ENCODE measurements around the gene TLR6.

TLR6 gene

GRCh38 chr4:38871593-38871992 is 15.0 kb upstream of the TLR6 start:
- Histone ChIP-seq H3K27ac (replicated peaks; ENCODE audit: low read length) (no peak overlapping the region), H3K4me1 (ENCODE audit: control insufficient read depth in 2 of 2, insufficient read depth in 1 of 2, low read depth in 1 of 2, low read length in 2 of 2) (peaks cover 5 to 6% of the 10 kb centered on the region in 2 donors), H3K14ac (ENCODE audit: low read length) (no peak overlapping the region), H3K9me3 (replicated peaks in 1 of 2; ENCODE audit: control insufficient read depth in 2 of 2, insufficient read depth in 1 of 2, low read depth in 1 of 2, low read length in 2 of 2) (peaks cover under 1 to 2% of the 10 kb centered on the region in 2 donors), H2BK120ac (ENCODE audit: low read depth, low read length) (no peak overlapping the region), H4K8ac (ENCODE audit: low read depth, low read length) (no peak overlapping the region), H3K9ac (ENCODE audit: low read depth, low read length, poor library complexity) (no peak overlapping the region), H2BK5ac (ENCODE audit: low read length) (no peak overlapping the region), H2BK12ac (ENCODE audit: low read length) (no peak overlapping the region), H3K23ac (ENCODE audit: low read depth, low read length, poor library complexity) (no peak overlapping the region), H3K4me2 (ENCODE audit: insufficient read depth, low read length, poor library complexity, severe bottlenecking) (no peak overlapping the region), H3K4me3 (ENCODE audit: low read length in 2 of 2) (no peak overlapping the region), H3K4ac (ENCODE audit: low read length) (no peak overlapping the region), H2AFZ (ENCODE audit: low read length) (no peak overlapping the region), H2AK5ac (ENCODE audit: low read depth, low read length) (no peak overlapping the region), H4K91ac (ENCODE audit: low read depth, low read length, poor library complexity) (no peak overlapping the region), H3K36me3 (replicated peaks in 1 of 2; ENCODE audit: control insufficient read depth in 2 of 2, insufficient read depth in 2 of 2, low read length in 2 of 2) (peaks cover 0 to 3% of the 10 kb centered on the region in 2 donors), H3K27me3 (ENCODE audit: control insufficient read depth in 3 of 3, insufficient read depth in 3 of 3, low read depth in 1 of 3, low read length in 3 of 3) (peaks cover 2 to 22% (median 10%) of the 10 kb centered on the region in 3 experiments), H2BK15ac (ENCODE audit: low read length) (no peak overlapping the region), H3K79me1 (ENCODE audit: low read depth, low read length) (no peaks in the 10 kb centered on the region), H3K18ac (ENCODE audit: low read length) (no peak overlapping the region)
- no CpG with 5 or more reads among the region's 1 CpG for WGBS, 2 donors (ENCODE audit: extremely low coverage in 2 of 2, insufficient read length in 2 of 2, insufficient replicate concordance in 1 of 2)
- DNase-seq (ENCODE audit: low spot score), result no peak

GRCh38 chr4:38870098-38870808 is 13.6 kb upstream of the TLR6 start:
- H3K79me1 ChIP-seq (ENCODE audit: low read depth, low read length), result no peaks in the 10 kb centered on the region
- H4K91ac ChIP-seq (ENCODE audit: low read depth, low read length, poor library complexity), result no peak overlapping the region
- H4K8ac ChIP-seq (ENCODE audit: low read depth, low read length), result no peak overlapping the region
- H2AFZ ChIP-seq (ENCODE audit: low read length), result no peak overlapping the region
- peaks cover 5 to 6% of the 10 kb centered on the region in 2 donors for H3K4me1 ChIP-seq (ENCODE audit: control insufficient read depth in 2 of 2, insufficient read depth in 1 of 2, low read depth in 1 of 2, low read length in 2 of 2)
- H3K23ac ChIP-seq (ENCODE audit: low read depth, low read length, poor library complexity), result no peak overlapping the region
- H3K9me3 ChIP-seq (replicated peaks in 1 of 2; ENCODE audit: control insufficient read depth in 2 of 2, insufficient read depth in 1 of 2, low read depth in 1 of 2, low read length in 2 of 2), result no peaks in the 10 kb centered on the region
- H3K27me3 ChIP-seq (ENCODE audit: control insufficient read depth in 3 of 3, insufficient read depth in 3 of 3, low read depth in 1 of 3, low read length in 3 of 3), result peaks cover 2 to 22% (median 10%) of the 10 kb centered on the region in 3 experiments
- no peak overlapping the region for H2BK5ac ChIP-seq (ENCODE audit: low read length)
- H3K4me3 ChIP-seq (ENCODE audit: low read length in 2 of 2), result no peak overlapping the region
- H2BK120ac ChIP-seq (ENCODE audit: low read depth, low read length), result no peak overlapping the region
- WGBS, 2 donors (ENCODE audit: extremely low coverage in 2 of 2, insufficient read length in 2 of 2, insufficient replicate concordance in 1 of 2), result no CpG with 5 or more reads among the region's 7 CpGs
- no peak overlapping the region for H3K4ac ChIP-seq (ENCODE audit: low read length)
- H2BK12ac ChIP-seq (ENCODE audit: low read length), result no peak overlapping the region
- H3K14ac ChIP-seq (ENCODE audit: low read length), result no peak overlapping the region
- H3K9ac ChIP-seq (ENCODE audit: low read depth, low read length, poor library complexity), result no peak overlapping the region
- H3K4me2 ChIP-seq (ENCODE audit: insufficient read depth, low read length, poor library complexity, severe bottlenecking), result no peak overlapping the region
- no peak overlapping the region for H3K27ac ChIP-seq (replicated peaks; ENCODE audit: low read length)
- no peak overlapping the region for H2BK15ac ChIP-seq (ENCODE audit: low read length)
- no peak for DNase-seq (ENCODE audit: low spot score)
- no peak overlapping the region for H3K18ac ChIP-seq (ENCODE audit: low read length)
- no peak overlapping the region for H2AK5ac ChIP-seq (ENCODE audit: low read depth, low read length)
- H3K36me3 ChIP-seq (replicated peaks in 1 of 2; ENCODE audit: control insufficient read depth in 2 of 2, insufficient read depth in 2 of 2, low read length in 2 of 2), result peaks cover 0 to 3% of the 10 kb centered on the region in 2 donors

- no peak overlapping the region for H2BK5ac ChIP-seq (ENCODE audit: low read length)
- no peaks in the 10 kb centered on the region for H3K9me3 ChIP-seq (replicated peaks in 1 of 2; ENCODE audit: control insufficient read depth in 2 of 2, insufficient read depth in 1 of 2, low read depth in 1 of 2, low read length in 2 of 2)
- H2BK12ac ChIP-seq (ENCODE audit: low read length), result no peak overlapping the region
- H3K4me3 ChIP-seq (ENCODE audit: low read length in 2 of 2), result no peak overlapping the region
- peaks cover 2 to 22% (median 10%) of the 10 kb centered on the region in 3 experiments for H3K27me3 ChIP-seq (ENCODE audit: control insufficient read depth in 3 of 3, insufficient read depth in 3 of 3, low read depth in 1 of 3, low read length in 3 of 3)
- no peak for DNase-seq (ENCODE audit: low spot score)
- no peak overlapping the region for H4K91ac ChIP-seq (ENCODE audit: low read depth, low read length, poor library complexity)
- H3K36me3 ChIP-seq (replicated peaks in 1 of 2; ENCODE audit: control insufficient read depth in 2 of 2, insufficient read depth in 2 of 2, low read length in 2 of 2), result peaks cover 0 to 3% of the 10 kb centered on the region in 2 donors
- H3K4me2 ChIP-seq (ENCODE audit: insufficient read depth, low read length, poor library complexity, severe bottlenecking), result no peak overlapping the region
- no peak overlapping the region for H4K8ac ChIP-seq (ENCODE audit: low read depth, low read length)
- H2AFZ ChIP-seq (ENCODE audit: low read length), result no peak overlapping the region
- H3K4ac ChIP-seq (ENCODE audit: low read length), result no peak overlapping the region
- no peak overlapping the region for H3K18ac ChIP-seq (ENCODE audit: low read length)
- H2BK120ac ChIP-seq (ENCODE audit: low read depth, low read length), result no peak overlapping the region
- no peak overlapping the region for H3K23ac ChIP-seq (ENCODE audit: low read depth, low read length, poor library complexity)
- H2AK5ac ChIP-seq (ENCODE audit: low read depth, low read length), result no peak overlapping the region
- no peak overlapping the region for H2BK15ac ChIP-seq (ENCODE audit: low read length)
- no CpG with 5 or more reads among the region's 2 CpGs for WGBS, 2 donors (ENCODE audit: extremely low coverage in 2 of 2, insufficient read length in 2 of 2, insufficient replicate concordance in 1 of 2)
- peaks cover 5 to 6% of the 10 kb centered on the region in 2 donors for H3K4me1 ChIP-seq (ENCODE audit: control insufficient read depth in 2 of 2, insufficient read depth in 1 of 2, low read depth in 1 of 2, low read length in 2 of 2)
- no peak overlapping the region for H3K9ac ChIP-seq (ENCODE audit: low read depth, low read length, poor library complexity)
- no peaks in the 10 kb centered on the region for H3K79me1 ChIP-seq (ENCODE audit: low read depth, low read length)
- no peak overlapping the region for H3K14ac ChIP-seq (ENCODE audit: low read length)
- no peak overlapping the region for H3K27ac ChIP-seq (replicated peaks; ENCODE audit: low read length)
These were observed 12.9 kb upstream of the TLR6 start for GRCh38 chr4:38869511-38869910.

- Histone ChIP-seq H2AFZ (ENCODE audit: low read length) (peak overlapping the region; percentile 94), H2BK12ac (ENCODE audit: low read length) (no peak overlapping the region), H3K4me3 (ENCODE audit: low read length in 2 of 2) (peak overlapping the region; percentile 50 to 87), H3K79me1 (ENCODE audit: low read depth, low read length) (no peaks in the 10 kb centered on the region), H3K4me2 (ENCODE audit: insufficient read depth, low read length, poor library complexity, severe bottlenecking) (peak overlapping the region; percentile 87), H3K14ac (ENCODE audit: low read length) (peak overlapping the region; percentile 39), H2BK120ac (ENCODE audit: low read depth, low read length) (no peak overlapping the region), H3K18ac (ENCODE audit: low read length) (peak overlapping the region; percentile 98), H3K9me3 (replicated peaks in 1 of 2; ENCODE audit: control insufficient read depth in 2 of 2, insufficient read depth in 1 of 2, low read depth in 1 of 2, low read length in 2 of 2) (no peaks in the 10 kb centered on the region), H3K9ac (ENCODE audit: low read depth, low read length, poor library complexity) (peak overlapping the region; percentile 87), H4K91ac (ENCODE audit: low read depth, low read length, poor library complexity) (no peak overlapping the region), H3K4me1 (ENCODE audit: control insufficient read depth in 2 of 2, insufficient read depth in 1 of 2, low read depth in 1 of 2, low read length in 2 of 2) (peaks cover 5 to 6% of the 10 kb centered on the region in 2 donors), H3K27ac (replicated peaks; ENCODE audit: low read length) (no peak overlapping the region), H3K23ac (ENCODE audit: low read depth, low read length, poor library complexity) (peak overlapping the region; percentile 94), H2BK5ac (ENCODE audit: low read length) (peak overlapping the region; percentile 76), H3K36me3 (replicated peaks in 1 of 2; ENCODE audit: control insufficient read depth in 2 of 2, insufficient read depth in 2 of 2, low read length in 2 of 2) (peaks cover 0 to 3% of the 10 kb centered on the region in 2 donors), H4K8ac (ENCODE audit: low read depth, low read length) (peak overlapping the region; percentile 23), H2BK15ac (ENCODE audit: low read length) (peak overlapping the region; percentile 99), H3K27me3 (ENCODE audit: control insufficient read depth in 3 of 3, insufficient read depth in 3 of 3, low read depth in 1 of 3, low read length in 3 of 3) (peaks cover 2 to 22% (median 10%) of the 10 kb centered on the region in 3 experiments), H2AK5ac (ENCODE audit: low read depth, low read length) (peak overlapping the region; percentile 79), H3K4ac (ENCODE audit: low read length) (no peak overlapping the region)
- no CpG with 5 or more reads among the region's 30 CpGs for WGBS, 2 donors (ENCODE audit: extremely low coverage in 2 of 2, insufficient read length in 2 of 2, insufficient replicate concordance in 1 of 2)
- peak; percentile 9 for DNase-seq (ENCODE audit: low spot score)
These were observed 11.7 kb upstream of the TLR6 start for GRCh38 chr4:38868059-38868960.
